Muscle of leg (tissue), 11 donors: ENCODE results near the gene OR4D9. TPM values are rescaled to one million over a fixed set of nuclear protein-coding genes. Genes with fewer than 3 reads are reported as not detected.
"Not testable (repeated sequence)": the region's sequence is repeated elsewhere in the genome, so short reads cannot be mapped to it uniquely, and the experiment has no call there.

Experiments
- DNase-seq: peaks from one replicate; pipeline ENCODE4 v3.0.0; 2013
- H3K27ac ChIP-seq: one replicate; pipeline ENCODE4 v1.5.1; 2013; ENCODE audit warnings: mild to moderate bottlenecking, low read length, control low read depth
- H3K27me3 ChIP-seq: one replicate; pipeline ENCODE4 v1.6.1; 2013; ENCODE audit warnings: low read length; ENCODE audit not compliant: control insufficient read depth, insufficient read depth
- H3K36me3 ChIP-seq: one replicate; pipeline ENCODE4 v1.6.1; 2013; ENCODE audit warnings: low read length; ENCODE audit not compliant: control insufficient read depth, insufficient read depth
- H3K4me1 ChIP-seq: one replicate; pipeline ENCODE4 v1.6.1; 2013; ENCODE audit warnings: low read length; ENCODE audit not compliant: control insufficient read depth, insufficient read depth
- H3K4me3 ChIP-seq: one replicate; pipeline ENCODE4 v1.5.1; 2013; ENCODE audit warnings: low read length, control low read depth
- H3K9me3 ChIP-seq: replicated peaks from 2 replicates; pipeline ENCODE4 v1.6.1; 2013; ENCODE audit warnings: low read depth, low read length; ENCODE audit not compliant: control insufficient read depth
- WGBS: methylation state at CpG from one replicate; pipeline ENCODE4 v1.1.5; 2013; ENCODE audit warnings: missing lambda C conversion rate; ENCODE audit not compliant: insufficient coverage; 5-methylcytosine and 5-hydroxymethylcytosine counted together
- polyA plus RNA-seq, 8 donors: library from polyadenylated mRNA; unstranded; fragments of 120-200 nt; gene quantifications; one replicate each; pipeline versions ENCODE4 v1.2.1 to v1.2.3, GENCODE V29; 2013; ENCODE audit warnings: inconsistent platforms in 1 of 8, low replicate concordance in 1 of 8; ENCODE audit not compliant: insufficient read length in 8 of 8, insufficient read depth in 1 of 8
- total RNA-seq: library from RNA; stranded (reverse); fragments of 120-200 nt; gene quantifications from one replicate; pipeline ENCODE4 v1.2.4, GENCODE V29; 2013

OR4D9 gene
- total and polyA plus RNA-seq, 9 donors: 0.01 to 0.18 (median 0.03) TPM; not detected in 1

GRCh38 chr11:59520741-59521140 lies 9.4 kb downstream of the OR4D9 start:
- Histone ChIP-seq H3K27ac (no peak overlapping the region), H3K4me3 (no peak overlapping the region), H3K27me3 (no peaks in the 10 kb centered on the region), H3K36me3 (no peaks in the 10 kb centered on the region), H3K9me3 (no peaks in the 10 kb centered on the region), H3K4me1 (no peaks in the 10 kb centered on the region)
- DNase-seq: no peak
- WGBS: 100% methylated on average over 2 of the region's 5 CpGs

- no peak overlapping the region for H3K27ac ChIP-seq
- WGBS: no CpG with 5 or more reads among the region's 1 CpG
Measured at GRCh38 chr11:59523541-59523940, 12.2 kb downstream of the OR4D9 start.

GRCh38 chr11:59528711-59529110 lies 17.4 kb downstream of the OR4D9 start:
- H3K27ac ChIP-seq: no peak overlapping the region
- H3K36me3 ChIP-seq: no peaks in the 10 kb centered on the region
- H3K9me3 ChIP-seq: no peaks in the 10 kb centered on the region
- H3K4me3 ChIP-seq: no peak overlapping the region
- no peak for DNase-seq
- no peaks in the 10 kb centered on the region for H3K4me1 ChIP-seq
- no peaks in the 10 kb centered on the region for H3K27me3 ChIP-seq
- 47% methylated on average over 2 of the region's 7 CpGs for WGBS

More at GRCh38 chr11:59523541-59523940, 12.2 kb downstream of the OR4D9 start:
- Histone ChIP-seq H3K4me1 (no peaks in the 10 kb centered on the region), H3K9me3 (no peaks in the 10 kb centered on the region), H3K4me3 (no peak overlapping the region), H3K36me3 (no peaks in the 10 kb centered on the region), H3K27me3 (no peaks in the 10 kb centered on the region)
- no peak for DNase-seq

- DNase-seq: no peak
- peaks cover under 1% of the 10 kb centered on the region for H3K4me1 ChIP-seq
- no peaks in the 10 kb centered on the region for H3K9me3 ChIP-seq
- no peaks in the 10 kb centered on the region for H3K36me3 ChIP-seq
- H3K4me3 ChIP-seq: no peak overlapping the region
- H3K27ac ChIP-seq: no peak overlapping the region
- WGBS: no CpG with 5 or more reads among the region's 2 CpGs
- no peaks in the 10 kb centered on the region for H3K27me3 ChIP-seq
Measured at GRCh38 chr11:59532620-59533019, 21.3 kb downstream of the OR4D9 start.

- H3K4me1 ChIP-seq: peaks cover 3% of the 10 kb centered on the region
- H3K9me3 ChIP-seq: no peaks in the 10 kb centered on the region
- 40% methylated on average over 1 of the region's 1 CpG for WGBS
- no peak overlapping the region for H3K27ac ChIP-seq
- H3K27me3 ChIP-seq: no peaks in the 10 kb centered on the region
- no peaks in the 10 kb centered on the region for H3K36me3 ChIP-seq
- H3K4me3 ChIP-seq: no peak overlapping the region
- no peak for DNase-seq
Measured at GRCh38 chr11:59534676-59535075, 23.3 kb downstream of the OR4D9 start.

- no peak overlapping the region for H3K27ac ChIP-seq
- H3K4me3 ChIP-seq: no peak overlapping the region
- no peak for DNase-seq
- H3K27me3 ChIP-seq: no peaks in the 10 kb centered on the region
- no peaks in the 10 kb centered on the region for H3K36me3 ChIP-seq
- H3K9me3 ChIP-seq: no peaks in the 10 kb centered on the region
- 47% methylated on average over 2 of the region's 3 CpGs for WGBS
- peaks cover 3% of the 10 kb centered on the region for H3K4me1 ChIP-seq
Measured at GRCh38 chr11:59542142-59542810, 30.9 kb downstream of the OR4D9 start.

GRCh38 chr11:59543713-59544112 lies 32.4 kb downstream of the OR4D9 start:
- H3K36me3 ChIP-seq, H3K9me3 ChIP-seq, DNase-seq, H3K4me1 ChIP-seq, H3K27ac ChIP-seq, H3K27me3 ChIP-seq, H3K4me3 ChIP-seq: not testable (repeated sequence)
- no CpG with 5 or more reads among the region's 3 CpGs for WGBS

- Histone ChIP-seq H3K9me3 (no peaks in the 10 kb centered on the region), H3K36me3 (no peaks in the 10 kb centered on the region), H3K4me1 (no peaks in the 10 kb centered on the region), H3K27ac (no peak overlapping the region), H3K4me3 (no peak overlapping the region), H3K27me3 (no peaks in the 10 kb centered on the region)
- 87% methylated on average over 3 of the region's 3 CpGs for WGBS
- no peak for DNase-seq
Measured at GRCh38 chr11:59544869-59545178, 33.5 kb downstream of the OR4D9 start.

- Histone ChIP-seq H3K27me3 (no peaks in the 10 kb centered on the region), H3K27ac (no peak overlapping the region), H3K4me3 (no peak overlapping the region), H3K9me3 (no peaks in the 10 kb centered on the region), H3K36me3 (no peaks in the 10 kb centered on the region), H3K4me1 (no peaks in the 10 kb centered on the region)
- WGBS: 93% methylated on average over 12 of the region's 24 CpGs
- DNase-seq: no peak
Measured at GRCh38 chr11:59545179-59546020, 34.1 kb downstream of the OR4D9 start.

GRCh38 chr11:59547605-59548308 lies 36.4 kb downstream of the OR4D9 start:
- WGBS: no CpG with 5 or more reads among the region's 5 CpGs

More at GRCh38 chr11:59547605-59548308, 36.4 kb downstream of the OR4D9 start:
- H3K4me1 ChIP-seq, DNase-seq, H3K27me3 ChIP-seq, H3K4me3 ChIP-seq, H3K9me3 ChIP-seq, H3K36me3 ChIP-seq, H3K27ac ChIP-seq: not testable (repeated sequence)
